Skeletal muscle satellite cell (primary cell): ENCODE results near the gene IFNGR1.

Experiments used
- H3K27me3 ChIP-seq: 2 replicates; pipeline ENCODE4 v1.7.0; 2013; ENCODE audit warnings: low read length; ENCODE audit not compliant: control insufficient read depth, insufficient read depth
- H3K36me3 ChIP-seq: 2 replicates; pipeline ENCODE4 v1.7.0; 2013; ENCODE audit warnings: mild to moderate bottlenecking, control low read depth, low read length; ENCODE audit not compliant: insufficient read depth
- H3K4me1 ChIP-seq: 2 replicates; pipeline ENCODE4 v1.7.0; 2013; ENCODE audit warnings: low read length; ENCODE audit not compliant: control insufficient read depth, insufficient read depth
- H3K4me2 ChIP-seq: 2 replicates; pipeline ENCODE4 v1.7.0; 2013; ENCODE audit warnings: mild to moderate bottlenecking, low read length
- H3K4me3 ChIP-seq: 2 replicates; pipeline ENCODE4 v1.7.0; 2013; ENCODE audit warnings: low read length
- H3K9ac ChIP-seq: 2 replicates; pipeline ENCODE4 v1.7.0; 2013; ENCODE audit warnings: mild to moderate bottlenecking, low read depth, low read length, moderate library complexity
- H3K9me3 ChIP-seq: replicated peaks from 2 replicates; pipeline ENCODE4 v1.7.0; 2013; ENCODE audit warnings: mild to moderate bottlenecking, control low read depth, low read length

The IFNGR1 gene

DNA sequence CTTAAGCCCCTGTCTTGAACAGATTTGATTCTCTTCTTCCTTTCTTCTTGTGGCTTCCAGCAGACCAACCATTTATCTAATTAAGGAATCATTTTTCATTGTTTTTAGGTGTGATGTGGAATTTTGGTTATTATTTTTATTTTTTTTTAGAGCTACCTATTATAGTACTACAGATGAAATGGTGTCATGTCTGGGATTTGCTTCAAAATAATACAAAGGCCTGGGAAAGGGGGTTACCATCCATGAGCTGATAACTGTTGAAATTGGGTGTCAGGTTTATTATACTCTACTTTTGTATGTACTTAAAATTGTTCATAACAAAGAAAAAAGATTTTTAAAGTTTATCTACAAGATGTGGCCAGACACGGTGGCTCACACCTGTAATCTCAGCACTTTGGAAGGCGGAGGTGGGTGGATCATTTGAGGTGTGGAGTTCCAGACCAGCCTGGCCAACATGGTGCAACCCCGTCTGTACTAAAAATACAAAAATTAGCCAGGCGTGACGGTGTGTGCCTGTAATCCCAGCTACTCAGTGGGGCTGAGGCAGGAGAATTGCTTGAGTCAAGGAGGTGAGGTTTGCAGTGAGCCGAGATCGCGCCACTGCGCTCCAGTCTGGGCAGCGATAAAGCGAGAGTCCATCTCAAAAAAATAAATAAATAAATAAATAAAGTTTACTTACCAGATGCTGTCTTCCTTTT, 46.3 kb downstream of the IFNGR1 start:
- H3K36me3 ChIP-seq, result no peaks in the 10 kb centered on the region
- H3K4me1 ChIP-seq, result no peaks in the 10 kb centered on the region
- H3K9me3 ChIP-seq, result no peaks in the 10 kb centered on the region
- H3K9ac ChIP-seq, result no peak overlapping the region
- H3K4me2 ChIP-seq, result no peak overlapping the region
- H3K27me3 ChIP-seq, result peaks cover 13% of the 10 kb centered on the region
- H3K4me3 ChIP-seq, result no peak overlapping the region

- peaks cover 13% of the 10 kb centered on the region for H3K27me3 ChIP-seq
- H3K4me2 ChIP-seq, result no peak overlapping the region
- H3K4me1 ChIP-seq, result no peaks in the 10 kb centered on the region
- no peaks in the 10 kb centered on the region for H3K9me3 ChIP-seq
- H3K36me3 ChIP-seq, result no peaks in the 10 kb centered on the region
- H3K4me3 ChIP-seq, result no peak overlapping the region
- H3K9ac ChIP-seq, result no peak overlapping the region
Measured at GRCh38 chr6:137171824-137172733, 47.1 kb downstream of the IFNGR1 start.

GRCh38 chr6:137171053-137171374, 48.2 kb downstream of the IFNGR1 start:
- Histone ChIP-seq H3K36me3 (no peaks in the 10 kb centered on the region), H3K27me3 (peaks cover 13% of the 10 kb centered on the region), H3K4me1 (no peaks in the 10 kb centered on the region), H3K4me2 (no peak overlapping the region), H3K4me3 (no peak overlapping the region), H3K9ac (no peak overlapping the region), H3K9me3 (no peaks in the 10 kb centered on the region)

DNA sequence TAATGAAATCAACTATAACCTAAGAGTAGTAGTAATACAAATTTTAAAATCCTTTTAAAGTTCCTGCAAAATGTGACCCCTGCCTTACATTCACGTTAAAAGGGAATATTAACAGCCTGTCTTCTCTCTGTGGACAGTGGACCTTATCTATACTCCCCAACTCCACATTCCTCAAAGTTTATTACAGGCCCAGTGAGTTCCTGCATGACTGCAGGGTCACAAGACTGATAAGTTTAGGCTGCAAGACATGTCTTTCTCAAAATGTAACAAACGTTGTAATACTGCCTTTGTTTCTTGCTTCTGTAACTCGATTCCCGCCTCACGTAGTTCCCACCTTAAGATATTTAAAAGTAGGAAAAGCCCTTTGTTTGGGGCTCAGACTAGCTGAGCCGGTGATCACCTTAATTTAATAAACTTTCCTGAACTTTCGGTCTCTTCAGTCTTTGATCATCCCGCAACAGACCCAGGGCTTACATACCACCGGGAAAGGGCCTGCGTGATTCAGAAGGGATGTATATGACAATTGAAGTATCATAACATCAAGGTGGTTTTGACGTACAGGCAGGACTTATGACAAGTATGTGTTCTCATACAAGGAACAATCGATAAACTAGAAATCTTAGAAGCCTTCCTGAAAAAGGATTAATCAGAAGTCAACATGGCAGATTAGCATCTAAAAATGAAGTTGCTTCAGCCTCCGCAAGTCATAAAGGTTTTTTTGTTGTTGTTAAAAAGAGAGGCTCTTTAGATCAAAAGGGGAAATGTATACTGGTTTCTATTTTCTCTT, 48.7 kb downstream of the IFNGR1 start:
- Histone ChIP-seq H3K9ac (no peak overlapping the region), H3K4me1 (no peaks in the 10 kb centered on the region), H3K9me3 (no peaks in the 10 kb centered on the region), H3K36me3 (no peaks in the 10 kb centered on the region), H3K4me3 (no peak overlapping the region), H3K4me2 (no peak overlapping the region), H3K27me3 (peaks cover 13% of the 10 kb centered on the region)

GRCh38 chr6:137167702-137168377, 51.3 kb downstream of the IFNGR1 start:
- Histone ChIP-seq H3K4me3 (no peak overlapping the region), H3K36me3 (no peaks in the 10 kb centered on the region), H3K27me3 (peaks cover 13% of the 10 kb centered on the region), H3K4me1 (no peaks in the 10 kb centered on the region), H3K4me2 (no peak overlapping the region), H3K9me3 (no peaks in the 10 kb centered on the region), H3K9ac (no peak overlapping the region)

GRCh38 chr6:137166247-137167098, 52.7 kb downstream of the IFNGR1 start:
- Histone ChIP-seq H3K4me1 (no peaks in the 10 kb centered on the region), H3K36me3 (no peaks in the 10 kb centered on the region), H3K9me3 (no peaks in the 10 kb centered on the region), H3K4me3 (no peak overlapping the region), H3K4me2 (no peak overlapping the region), H3K27me3 (peaks cover 4% of the 10 kb centered on the region), H3K9ac (no peak overlapping the region)

GRCh38 chr6:137165375-137166246, 53.6 kb downstream of the IFNGR1 start:
- Histone ChIP-seq H3K9ac (no peak overlapping the region), H3K36me3 (no peaks in the 10 kb centered on the region), H3K9me3 (no peaks in the 10 kb centered on the region), H3K4me1 (no peaks in the 10 kb centered on the region), H3K4me3 (no peak overlapping the region), H3K4me2 (no peak overlapping the region), H3K27me3 (peaks cover 4% of the 10 kb centered on the region)

DNA sequence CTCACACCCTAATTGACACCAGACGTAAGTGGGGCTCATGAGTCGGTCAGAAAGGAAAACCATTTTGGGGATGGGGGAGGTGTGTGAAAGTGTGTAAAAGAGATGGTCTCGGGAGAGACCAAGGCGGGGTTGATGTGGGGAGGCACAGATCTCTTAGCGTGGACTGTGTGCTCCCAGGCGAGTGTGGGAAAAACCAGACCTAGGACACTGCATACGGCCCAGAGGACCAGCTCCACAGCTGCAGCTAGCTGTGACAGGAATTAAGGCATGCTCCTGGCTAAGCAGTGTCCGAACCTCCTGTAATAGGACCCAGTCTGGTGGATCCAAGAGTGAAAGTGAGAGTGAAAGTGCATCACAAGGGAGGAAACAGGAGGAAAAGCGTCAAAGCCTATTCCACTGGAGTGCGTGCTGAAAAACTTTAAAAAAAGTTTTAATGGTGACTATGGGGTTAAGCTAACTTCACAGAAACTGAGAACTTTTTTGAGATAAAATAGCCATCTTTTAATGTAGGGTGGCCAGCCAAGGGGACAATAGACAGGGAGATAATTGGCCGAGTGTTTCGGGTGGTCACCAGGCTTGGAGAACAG, 55.4 kb downstream of the IFNGR1 start:
- H3K36me3 ChIP-seq, result no peaks in the 10 kb centered on the region
- H3K9me3 ChIP-seq, result no peaks in the 10 kb centered on the region
- no peak overlapping the region for H3K9ac ChIP-seq
- peaks cover 3% of the 10 kb centered on the region for H3K27me3 ChIP-seq
- peaks cover 5% of the 10 kb centered on the region for H3K4me1 ChIP-seq
- H3K4me2 ChIP-seq, result no peak overlapping the region
- no peak overlapping the region for H3K4me3 ChIP-seq

DNA sequence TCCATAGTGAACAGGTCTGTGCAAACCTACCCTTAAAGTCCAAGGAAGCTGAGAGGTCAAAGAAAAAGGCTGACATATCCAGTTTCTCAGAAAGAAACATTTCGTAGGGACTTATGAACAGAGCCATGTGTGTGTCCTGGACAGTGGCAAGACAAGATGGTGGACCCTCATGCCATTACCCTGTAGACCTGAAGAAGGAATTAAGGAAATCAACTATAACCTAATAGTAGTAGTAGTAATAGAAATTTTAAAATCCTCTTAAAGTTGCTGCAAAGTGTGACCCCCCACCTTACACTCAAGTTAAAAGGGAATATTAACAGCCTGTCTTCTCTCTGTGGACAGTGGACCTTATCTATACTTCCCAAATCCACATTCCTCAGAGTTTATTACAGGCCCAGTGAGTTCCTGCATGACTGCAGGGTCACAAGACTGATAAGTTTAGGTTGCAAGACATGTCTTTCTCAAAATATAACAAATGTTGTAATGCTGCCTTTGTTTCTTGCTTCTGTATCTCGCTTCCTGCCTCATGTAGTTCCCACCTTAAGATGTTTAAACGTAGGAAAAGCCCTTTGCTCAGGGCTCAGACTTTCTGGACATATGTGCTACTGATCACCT, 56.4 kb downstream of the IFNGR1 start:
- no peaks in the 10 kb centered on the region for H3K27me3 ChIP-seq
- H3K36me3 ChIP-seq, result no peaks in the 10 kb centered on the region
- H3K9me3 ChIP-seq, result no peaks in the 10 kb centered on the region
- peaks cover 5% of the 10 kb centered on the region for H3K4me1 ChIP-seq
- H3K4me2 ChIP-seq, result no peak overlapping the region
- no peak overlapping the region for H3K4me3 ChIP-seq
- H3K9ac ChIP-seq, result no peak overlapping the region
